ENCODE measurements around the gene ACER2.
"Not testable (repeated sequence)": the region's sequence is repeated elsewhere in the genome, so short reads cannot be mapped to it uniquely, and the experiment has no call there.

Gene ACER2

GRCh38 chr9:19408693-19409400 lies at the start of gene ACER2:
ACER2 (plus strand) TSS chr9:19409009; CDS start chr9:19409085, 76 bp downstream.
- peak; percentile 89 for DNase-seq (ENCODE audit: low spot score)

GRCh38 chr9:19369107-19369506 lies 39.7 kb upstream of the ACER2 start:
- DNase-seq (ENCODE audit: low spot score) = no peak

GRCh38 chr9:19371942-19372341 lies 36.9 kb upstream of the ACER2 start:
- DNase-seq (ENCODE audit: low spot score) = no peak

GRCh38 chr9:19372567-19372966 lies 36.2 kb upstream of the ACER2 start:
- no peak for DNase-seq (ENCODE audit: low spot score)

GRCh38 chr9:19373527-19373926 lies 35.3 kb upstream of the ACER2 start:
- no peak for DNase-seq (ENCODE audit: low spot score)

- DNase-seq (ENCODE audit: low spot score) = no peak
These were observed 33.3 kb upstream of the ACER2 start for GRCh38 chr9:19375538-19375937.

- DNase-seq (ENCODE audit: low spot score) = no peak
These were observed 31.9 kb upstream of the ACER2 start for GRCh38 chr9:19376931-19377330.

GRCh38 chr9:19378164-19378563 lies 30.6 kb upstream of the ACER2 start:
- no peak for DNase-seq (ENCODE audit: low spot score)

- DNase-seq (ENCODE audit: low spot score) = no peak
These were observed 30.2 kb upstream of the ACER2 start for GRCh38 chr9:19378647-19379046.

- no peak for DNase-seq (ENCODE audit: low spot score)
These were observed 29.5 kb upstream of the ACER2 start for GRCh38 chr9:19379283-19379682.

- DNase-seq (ENCODE audit: low spot score) = peak; percentile 37
These were observed 29.1 kb upstream of the ACER2 start for GRCh38 chr9:19379697-19380046.

GRCh38 chr9:19380826-19381075 lies 28.1 kb upstream of the ACER2 start:
- peak; percentile 17 for DNase-seq (ENCODE audit: low spot score)

- no peak for DNase-seq (ENCODE audit: low spot score)
These were observed 27.2 kb upstream of the ACER2 start for GRCh38 chr9:19381656-19382055.

- DNase-seq (ENCODE audit: low spot score) = not testable (repeated sequence)
These were observed 23.6 kb upstream of the ACER2 start for GRCh38 chr9:19385212-19385611.

- no peak for DNase-seq (ENCODE audit: low spot score)
These were observed 22.9 kb upstream of the ACER2 start for GRCh38 chr9:19385786-19386501.

- no peak for DNase-seq (ENCODE audit: low spot score)
These were observed 22.2 kb upstream of the ACER2 start for GRCh38 chr9:19386502-19387044.

GRCh38 chr9:19387317-19387716 lies 21.5 kb upstream of the ACER2 start:
- no peak for DNase-seq (ENCODE audit: low spot score)

GRCh38 chr9:19389539-19389938 lies 19.3 kb upstream of the ACER2 start:
- DNase-seq (ENCODE audit: low spot score) = not testable (repeated sequence)

GRCh38 chr9:19397845-19398244 lies 11.0 kb upstream of the ACER2 start:
- no peak for DNase-seq (ENCODE audit: low spot score)

- DNase-seq (ENCODE audit: low spot score) = not testable (repeated sequence)
These were observed 5.6 kb upstream of the ACER2 start for GRCh38 chr9:19403231-19403630.

GRCh38 chr9:19404283-19405075 lies 4.3 kb upstream of the ACER2 start:
- no peak for DNase-seq (ENCODE audit: low spot score)

- no peak for DNase-seq (ENCODE audit: low spot score)
These were observed 3.0 kb upstream of the ACER2 start for GRCh38 chr9:19405771-19406170.

GRCh38 chr9:19408316-19408692 lies 505 bp upstream of the ACER2 start:
- DNase-seq (ENCODE audit: low spot score) = no peak

All from pons (tissue), 1 donor.